HEK293T (cell line): ENCODE measurements around the gene ADAMTS7.
"Not testable (repeated sequence)": the region's sequence is repeated elsewhere in the genome, so short reads cannot be mapped to it uniquely, and the experiment has no call there.

Experiments
- ARNT ChIP-seq: fragments of 450-650 bp; IDR thresholded peaks from 2 replicates; pipeline ENCODE4 v1.6.1; 2017; ENCODE audit warnings: mild to moderate bottlenecking
- ELF4 ChIP-seq: fragments of 450-650 bp; IDR thresholded peaks from 2 replicates; pipeline ENCODE4 v1.6.1; 2017; ENCODE audit warnings: antibody characterized with exemption
- FOXM1 ChIP-seq: fragments of 450-650 bp; IDR thresholded peaks from 2 replicates; pipeline ENCODE4 v1.6.1; 2017; ENCODE audit warnings: mild to moderate bottlenecking, borderline replicate concordance
- HDGF ChIP-seq: fragments of 450-650 bp; IDR thresholded peaks from 2 replicates; pipeline ENCODE4 v1.6.1; 2017; ENCODE audit warnings: antibody characterized with exemption, borderline replicate concordance
- SP1 ChIP-seq: fragments of 450-650 bp; IDR thresholded peaks from 2 replicates; pipeline ENCODE4 v1.6.1; 2017
- SUZ12 ChIP-seq: fragments of 450-650 bp; IDR thresholded peaks from 2 replicates; pipeline ENCODE4 v1.6.1; 2016; ENCODE audit warnings: mild to moderate bottlenecking
- TARDBP ChIP-seq: fragments of 450-650 bp; IDR thresholded peaks from 2 replicates; pipeline ENCODE4 v1.6.1; 2016
- ZNF384 ChIP-seq: fragments of 450-650 bp; IDR thresholded peaks from 2 replicates; pipeline ENCODE4 v1.6.1; 2016

DNA sequence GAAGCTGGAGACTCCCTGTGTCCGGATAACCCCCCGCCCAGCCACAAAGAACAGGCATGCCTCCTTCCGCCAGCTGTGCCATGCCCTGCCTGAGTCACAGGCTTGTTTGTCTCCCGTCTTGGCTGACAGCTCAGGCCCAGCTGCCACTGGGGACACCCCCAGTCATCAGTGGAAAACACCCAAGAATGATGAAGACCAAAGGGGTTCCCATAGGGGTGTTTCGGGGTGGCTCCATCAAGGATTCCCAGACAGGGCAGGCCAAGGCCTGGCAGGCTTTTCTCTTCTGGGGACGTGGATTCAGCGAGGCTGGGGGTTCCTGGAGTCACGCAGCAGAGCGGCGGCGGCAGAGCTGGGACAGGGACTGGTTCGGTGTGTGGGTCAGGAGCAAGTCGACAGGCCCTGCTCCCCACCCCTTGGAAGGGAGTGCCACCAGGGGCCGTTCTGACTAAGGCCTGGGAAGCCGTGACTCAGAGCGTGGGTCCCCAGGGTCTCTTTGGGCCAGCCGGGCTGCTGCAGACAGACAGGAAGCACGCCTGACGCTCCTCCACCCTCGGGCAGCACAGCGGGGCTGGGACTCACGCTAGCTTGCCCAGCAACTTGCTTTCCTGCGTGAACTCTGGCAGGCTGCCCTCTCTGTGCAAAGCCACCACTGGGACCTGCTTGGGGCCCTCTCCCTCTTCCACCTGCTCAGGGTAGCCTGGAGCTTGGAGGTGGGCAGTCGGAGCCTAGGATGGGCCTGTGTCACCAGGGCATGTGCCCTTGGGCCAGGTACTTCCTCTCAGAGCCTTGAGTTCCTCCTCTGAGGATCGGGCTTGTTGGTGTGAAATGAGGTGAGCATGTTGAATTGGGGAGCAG, 54.3 kb downstream of the ADAMTS7 start:
- TF ChIP-seq SUZ12, ARNT, TARDBP, ZNF384, SP1, HDGF, FOXM1, ELF4: not testable (repeated sequence)
